ENCODE data around the gene AKR1D1. TPM values are rescaled to one million over a fixed set of nuclear protein-coding genes. Genes with fewer than 3 reads are reported as not detected.

AKR1D1 gene
- total and polyA plus RNA-seq, 2 of the 13 experiments (the other 11 are each of a cell fraction or from before 2014, with no cell fraction given): 6.9 to 37.0 TPM

- TF ChIP-seq NR2F6 (IDR thresholded peaks at IDR 0.05): peak; percentile 16; the same call in 1 of the 2 replicates
- TF ChIP-seq NR2F6 (CRISPR knock-in tag; IDR thresholded peaks at IDR 0.05): peak; percentile 46; the same call in 1 of the 2 replicates
- no peak for TF ChIP-seq ZBTB21 (CRISPR knock-in tag; IDR thresholded peaks at IDR 0.05)
- 0 out of 2 replicates have a peak, but pooled peaks have one; percentile 70 for TF ChIP-seq SMYD3 (CRISPR knock-in tag; IDR thresholded peaks at IDR 0.05)
- TF ChIP-seq JDP2 (CRISPR knock-in tag; IDR thresholded peaks at IDR 0.05; ENCODE audit: borderline replicate concordance): no peak
- TF ChIP-seq ISL2 (CRISPR knock-in tag; IDR thresholded peaks at IDR 0.05): peak; percentile 56; the same call in 1 of the 2 replicates
- no peak for TF ChIP-seq KLF16 (CRISPR knock-in tag; IDR thresholded peaks at IDR 0.05)
- TF ChIP-seq SRY (CRISPR knock-in tag; IDR thresholded peaks at IDR 0.05): no peak
- TF ChIP-seq MATR3 (CRISPR knock-in tag; IDR thresholded peaks at IDR 0.05): no peak
- TF ChIP-seq EP300 (IDR thresholded peaks at IDR 0.05; ENCODE audit: low read depth in 2 of 2, low read length in 2 of 2): peak in 1 of 2 experiments; percentile 81; a peak in 2 of 4 replicates
- no peak for TF ChIP-seq EP300 (CRISPR knock-in tag; IDR thresholded peaks at IDR 0.05; ENCODE audit: borderline replicate concordance)
- no peak for TF ChIP-seq AHR (CRISPR knock-in tag; IDR thresholded peaks at IDR 0.05)
- TF ChIP-seq, protein P1, sequence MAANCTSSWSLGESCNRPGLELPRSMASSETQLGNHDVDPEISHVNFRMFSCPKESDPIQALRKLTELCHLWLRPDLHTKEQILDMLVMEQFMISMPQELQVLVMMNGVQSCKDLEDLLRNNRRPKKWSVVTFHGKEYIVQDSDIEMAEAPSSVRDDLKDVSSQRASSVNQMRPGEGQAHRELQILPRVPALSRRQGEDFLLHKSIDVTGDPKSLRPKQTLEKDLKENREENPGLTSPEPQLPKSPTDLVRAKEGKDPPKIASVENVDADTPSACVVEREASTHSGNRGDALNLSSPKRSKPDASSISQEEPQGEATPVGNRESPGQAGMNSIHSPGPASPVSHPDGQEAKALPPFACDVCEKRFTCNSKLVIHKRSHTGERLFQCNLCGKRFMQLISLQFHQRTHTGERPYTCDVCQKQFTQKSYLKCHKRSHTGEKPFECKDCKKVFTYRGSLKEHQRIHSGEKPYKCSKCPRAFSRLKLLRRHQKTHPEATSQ (CRISPR knock-in tag; IDR thresholded peaks at IDR 0.05; ENCODE audit: borderline replicate concordance): peak; percentile 46; the same call in 1 of the 2 replicates
- peak; percentile 83; the same call in 1 of the 2 replicates for TF ChIP-seq ZNF292 (CRISPR knock-in tag; IDR thresholded peaks at IDR 0.05; ENCODE audit: borderline replicate concordance, low read depth)
- no peak for TF ChIP-seq HMGA1 (CRISPR knock-in tag; conservative IDR thresholded peaks at IDR 0.05)
- no peak for TF ChIP-seq ZNF24 (IDR thresholded peaks at IDR 0.05)
- TF ChIP-seq ERF (CRISPR knock-in tag; IDR thresholded peaks at IDR 0.05): 0 out of 2 replicates have a peak, but pooled peaks have one; percentile 50
- TF ChIP-seq RFXAP (CRISPR knock-in tag; IDR thresholded peaks at IDR 0.05; ENCODE audit: borderline replicate concordance): no peak
- no peak for TF ChIP-seq CREB3 (CRISPR knock-in tag; IDR thresholded peaks at IDR 0.05)
- no peak for TF ChIP-seq HNRNPK (IDR thresholded peaks at IDR 0.05; ENCODE audit: low read depth, low read length, poor library complexity, severe bottlenecking)
- TF ChIP-seq SMC3 (IDR thresholded peaks at IDR 0.05; ENCODE audit: low read length): no peak
- TF ChIP-seq, protein P2, sequence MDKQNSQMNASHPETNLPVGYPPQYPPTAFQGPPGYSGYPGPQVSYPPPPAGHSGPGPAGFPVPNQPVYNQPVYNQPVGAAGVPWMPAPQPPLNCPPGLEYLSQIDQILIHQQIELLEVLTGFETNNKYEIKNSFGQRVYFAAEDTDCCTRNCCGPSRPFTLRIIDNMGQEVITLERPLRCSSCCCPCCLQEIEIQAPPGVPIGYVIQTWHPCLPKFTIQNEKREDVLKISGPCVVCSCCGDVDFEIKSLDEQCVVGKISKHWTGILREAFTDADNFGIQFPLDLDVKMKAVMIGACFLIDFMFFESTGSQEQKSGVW (CRISPR knock-in tag; IDR thresholded peaks at IDR 0.05; ENCODE audit: borderline replicate concordance): no peak
- TF ChIP-seq SRF (IDR thresholded peaks at IDR 0.05; ENCODE audit: low read depth, low read length): no peak
- peak; percentile 22; the same call in 1 of the 2 replicates for TF ChIP-seq ETV5 (CRISPR knock-in tag; IDR thresholded peaks at IDR 0.05; ENCODE audit: borderline replicate concordance)
- TF ChIP-seq TERF1 (CRISPR knock-in tag; IDR thresholded peaks at IDR 0.05): no peak
- TF ChIP-seq, protein P3, sequence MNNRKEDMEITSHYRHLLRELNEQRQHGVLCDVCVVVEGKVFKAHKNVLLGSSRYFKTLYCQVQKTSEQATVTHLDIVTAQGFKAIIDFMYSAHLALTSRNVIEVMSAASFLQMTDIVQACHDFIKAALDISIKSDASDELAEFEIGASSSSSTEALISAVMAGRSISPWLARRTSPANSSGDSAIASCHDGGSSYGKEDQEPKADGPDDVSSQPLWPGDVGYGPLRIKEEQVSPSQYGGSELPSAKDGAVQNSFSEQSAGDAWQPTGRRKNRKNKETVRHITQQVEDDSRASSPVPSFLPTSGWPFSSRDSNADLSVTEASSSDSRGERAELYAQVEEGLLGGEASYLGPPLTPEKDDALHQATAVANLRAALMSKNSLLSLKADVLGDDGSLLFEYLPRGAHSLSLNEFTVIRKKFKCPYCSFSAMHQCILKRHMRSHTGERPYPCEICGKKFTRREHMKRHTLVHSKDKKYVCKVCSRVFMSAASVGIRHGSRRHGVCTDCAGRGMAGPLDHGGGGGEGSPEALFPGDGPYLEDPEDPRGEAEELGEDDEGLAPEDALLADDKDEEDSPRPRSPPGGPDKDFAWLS (CRISPR knock-in tag; IDR thresholded peaks at IDR 0.05; ENCODE audit: borderline replicate concordance): no peak
- TF ChIP-seq GLI4 (CRISPR knock-in tag; IDR thresholded peaks at IDR 0.05; ENCODE audit: borderline replicate concordance): no peak
Measured at GRCh38 chr7:138116892-138117291, 40.6 kb downstream of the AKR1D1 start (continued).

All from HepG2 (cell line).